HepG2 (cell line): ENCODE measurements around the gene NFE2L2. TPM values are rescaled to one million over a fixed set of nuclear protein-coding genes. Genes with fewer than 3 reads are reported as not detected.

Experiments used
- ZBTB3 ChIP-seq: sonication (generic); formaldehyde crosslinking; IDR thresholded peaks from 2 replicates; pipeline ENCODE4 v1.4.0; 2020; ENCODE audit warnings: low read depth, mild to moderate bottlenecking, moderate library complexity, missing genetic modification reagents, borderline replicate concordance
- ZNF318 ChIP-seq: sonication (generic); formaldehyde crosslinking; IDR thresholded peaks from 2 replicates; pipeline ENCODE4 v1.4.0; 2020; ENCODE audit warnings: mild to moderate bottlenecking, missing genetic modification reagents
- ZNF644 ChIP-seq: IDR thresholded peaks from 2 replicates; pipeline ENCODE4 v1.6.1; 2016; ENCODE audit warnings: low read depth
- polyA plus RNA-seq, 8 experiments: library from polyadenylated mRNA; depleted of rRNA in 3 of 8; stranded (reverse) in 7 of 8; unstranded in 1 of 8; fragments of >200 nt; fragmentation: Illumina TruSeq in 4 of 8; extraction: Trizol in 4 of 8; gene quantifications; 2 replicates each; pipeline versions ENCODE4 v1.2.1 to v1.2.3, GENCODE V29; 2011 to 2016; ENCODE audit warnings: low read depth in 4 of 8, missing spikeins in 1 of 8, mixed read lengths in 1 of 8; ENCODE audit not compliant: insufficient read depth in 1 of 8
- total RNA-seq, 5 experiments: library from RNA; depleted of rRNA; stranded (reverse); fragments of >200 nt; fragmentation: Illumina TruSeq; extraction: Trizol; gene quantifications; 2 replicates each; pipeline ENCODE4 v1.2.3, GENCODE V29; 2016; ENCODE audit warnings: low read depth in 1 of 5

NFE2L2 gene
- total and polyA plus RNA-seq, 2 of the 13 experiments (the other 11 are each of a cell fraction or from before 2014, with no cell fraction given) = 84.6 to 215 TPM

GRCh38 chr2:177212106-177212890, 52.2 kb downstream of the NFE2L2 start, which contains the start of gene HNRNPA3 (continued):
- TF ChIP-seq ZNF318 (0 out of 2 replicates have a peak, but pooled peaks have one; percentile 48), ZBTB3 (no peak), ZNF644 (CRISPR knock-in tag) (no peak)
